Measurements from ENCODE around the gene CCNK.

The CCNK gene

GRCh38 chr14:99544991-99545390, 63.8 kb downstream of the CCNK start:
- H3K4me3 ChIP-seq (ENCODE audit: low read length), result no peak overlapping the region
- H3K36me3 ChIP-seq (ENCODE audit: control insufficient read depth, low read length), result no peaks in the 10 kb centered on the region
- H3K79me2 ChIP-seq (ENCODE audit: control insufficient read depth, low read length), result no peaks in the 10 kb centered on the region
- no peaks in the 10 kb centered on the region for H3K9me2 ChIP-seq (replicated peaks; ENCODE audit: control insufficient read depth, low read length)
- no peak overlapping the region for H3K27ac ChIP-seq (ENCODE audit: low read depth, low read length)
- TF ChIP-seq, protein P1, sequence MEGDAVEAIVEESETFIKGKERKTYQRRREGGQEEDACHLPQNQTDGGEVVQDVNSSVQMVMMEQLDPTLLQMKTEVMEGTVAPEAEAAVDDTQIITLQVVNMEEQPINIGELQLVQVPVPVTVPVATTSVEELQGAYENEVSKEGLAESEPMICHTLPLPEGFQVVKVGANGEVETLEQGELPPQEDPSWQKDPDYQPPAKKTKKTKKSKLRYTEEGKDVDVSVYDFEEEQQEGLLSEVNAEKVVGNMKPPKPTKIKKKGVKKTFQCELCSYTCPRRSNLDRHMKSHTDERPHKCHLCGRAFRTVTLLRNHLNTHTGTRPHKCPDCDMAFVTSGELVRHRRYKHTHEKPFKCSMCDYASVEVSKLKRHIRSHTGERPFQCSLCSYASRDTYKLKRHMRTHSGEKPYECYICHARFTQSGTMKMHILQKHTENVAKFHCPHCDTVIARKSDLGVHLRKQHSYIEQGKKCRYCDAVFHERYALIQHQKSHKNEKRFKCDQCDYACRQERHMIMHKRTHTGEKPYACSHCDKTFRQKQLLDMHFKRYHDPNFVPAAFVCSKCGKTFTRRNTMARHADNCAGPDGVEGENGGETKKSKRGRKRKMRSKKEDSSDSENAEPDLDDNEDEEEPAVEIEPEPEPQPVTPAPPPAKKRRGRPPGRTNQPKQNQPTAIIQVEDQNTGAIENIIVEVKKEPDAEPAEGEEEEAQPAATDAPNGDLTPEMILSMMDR (IDR thresholded peaks at IDR 0.05; ENCODE audit: low read depth, low read length, poor library complexity, severe bottlenecking), result no peak
- no peak for TF ChIP-seq EZH2phosphoT487 (IDR thresholded peaks at IDR 0.05; ENCODE audit: borderline replicate concordance, low read length)
- 0 out of 2 replicates have a peak, but pooled peaks cover 3% of the 10 kb centered on the region for H4K20me1 ChIP-seq (ENCODE audit: control insufficient read depth, insufficient read depth, low read depth, low read length)
- H3F3A ChIP-seq (ENCODE audit: control insufficient read depth, insufficient read depth), result no peaks in the 10 kb centered on the region
- H3K4me1 ChIP-seq (ENCODE audit: control insufficient read depth, low read length), result no peaks in the 10 kb centered on the region
- no peak overlapping the region for H3K4me2 ChIP-seq (ENCODE audit: low read length)
- peaks cover 8% of the 10 kb centered on the region for H3K27me3 ChIP-seq (ENCODE audit: control insufficient read depth, low read length)
- H3K9me3 ChIP-seq (ENCODE audit: control insufficient read depth, insufficient read depth, low read length), result no peaks in the 10 kb centered on the region

- Histone ChIP-seq H3F3A (ENCODE audit: control insufficient read depth, insufficient read depth) (no peaks in the 10 kb centered on the region), H3K4me3 (ENCODE audit: low read length) (no peak overlapping the region), H3K27ac (ENCODE audit: low read depth, low read length) (no peak overlapping the region), H4K20me1 (ENCODE audit: control insufficient read depth, insufficient read depth, low read depth, low read length) (0 out of 2 replicates have a peak, but pooled peaks cover 3% of the 10 kb centered on the region), H3K4me1 (ENCODE audit: control insufficient read depth, low read length) (no peaks in the 10 kb centered on the region), H3K36me3 (ENCODE audit: control insufficient read depth, low read length) (no peaks in the 10 kb centered on the region), H3K79me2 (ENCODE audit: control insufficient read depth, low read length) (no peaks in the 10 kb centered on the region), H3K9me3 (ENCODE audit: control insufficient read depth, insufficient read depth, low read length) (no peaks in the 10 kb centered on the region), H3K27me3 (ENCODE audit: control insufficient read depth, low read length) (peaks cover 8% of the 10 kb centered on the region), H3K4me2 (ENCODE audit: low read length) (no peak overlapping the region), H3K9me2 (replicated peaks; ENCODE audit: control insufficient read depth, low read length) (no peaks in the 10 kb centered on the region)
- no peak for TF ChIP-seq EZH2phosphoT487 (IDR thresholded peaks at IDR 0.05; ENCODE audit: borderline replicate concordance, low read length)
- TF ChIP-seq, protein P1 (IDR thresholded peaks at IDR 0.05; ENCODE audit: low read depth, low read length, poor library complexity, severe bottlenecking), result no peak
Observed at GRCh38 chr14:99545586-99545985, 64.4 kb downstream of the CCNK start.

- Histone ChIP-seq H3K27me3 (ENCODE audit: control insufficient read depth, low read length) (peaks cover 8% of the 10 kb centered on the region), H4K20me1 (ENCODE audit: control insufficient read depth, insufficient read depth, low read depth, low read length) (0 out of 2 replicates have a peak, but pooled peaks cover 3% of the 10 kb centered on the region), H3K9me2 (replicated peaks; ENCODE audit: control insufficient read depth, low read length) (no peaks in the 10 kb centered on the region), H3K27ac (ENCODE audit: low read depth, low read length) (no peak overlapping the region), H3K4me3 (ENCODE audit: low read length) (no peak overlapping the region), H3K4me1 (ENCODE audit: control insufficient read depth, low read length) (no peaks in the 10 kb centered on the region), H3F3A (ENCODE audit: control insufficient read depth, insufficient read depth) (no peaks in the 10 kb centered on the region), H3K4me2 (ENCODE audit: low read length) (no peak overlapping the region), H3K36me3 (ENCODE audit: control insufficient read depth, low read length) (no peaks in the 10 kb centered on the region), H3K9me3 (ENCODE audit: control insufficient read depth, insufficient read depth, low read length) (no peaks in the 10 kb centered on the region), H3K79me2 (ENCODE audit: control insufficient read depth, low read length) (no peaks in the 10 kb centered on the region)
- TF ChIP-seq, protein P1 (IDR thresholded peaks at IDR 0.05; ENCODE audit: low read depth, low read length, poor library complexity, severe bottlenecking), result no peak
- no peak for TF ChIP-seq EZH2phosphoT487 (IDR thresholded peaks at IDR 0.05; ENCODE audit: borderline replicate concordance, low read length)
Observed at GRCh38 chr14:99546234-99546879, 65.1 kb downstream of the CCNK start.
